ENCODE measurements around the gene MXD1. TPM values are rescaled to one million over a fixed set of nuclear protein-coding genes. Genes with fewer than 3 reads are reported as not detected.

Gene MXD1
- polyA plus RNA-seq, 3 donors = 83.1 to 247 (median 112) TPM

DNA sequence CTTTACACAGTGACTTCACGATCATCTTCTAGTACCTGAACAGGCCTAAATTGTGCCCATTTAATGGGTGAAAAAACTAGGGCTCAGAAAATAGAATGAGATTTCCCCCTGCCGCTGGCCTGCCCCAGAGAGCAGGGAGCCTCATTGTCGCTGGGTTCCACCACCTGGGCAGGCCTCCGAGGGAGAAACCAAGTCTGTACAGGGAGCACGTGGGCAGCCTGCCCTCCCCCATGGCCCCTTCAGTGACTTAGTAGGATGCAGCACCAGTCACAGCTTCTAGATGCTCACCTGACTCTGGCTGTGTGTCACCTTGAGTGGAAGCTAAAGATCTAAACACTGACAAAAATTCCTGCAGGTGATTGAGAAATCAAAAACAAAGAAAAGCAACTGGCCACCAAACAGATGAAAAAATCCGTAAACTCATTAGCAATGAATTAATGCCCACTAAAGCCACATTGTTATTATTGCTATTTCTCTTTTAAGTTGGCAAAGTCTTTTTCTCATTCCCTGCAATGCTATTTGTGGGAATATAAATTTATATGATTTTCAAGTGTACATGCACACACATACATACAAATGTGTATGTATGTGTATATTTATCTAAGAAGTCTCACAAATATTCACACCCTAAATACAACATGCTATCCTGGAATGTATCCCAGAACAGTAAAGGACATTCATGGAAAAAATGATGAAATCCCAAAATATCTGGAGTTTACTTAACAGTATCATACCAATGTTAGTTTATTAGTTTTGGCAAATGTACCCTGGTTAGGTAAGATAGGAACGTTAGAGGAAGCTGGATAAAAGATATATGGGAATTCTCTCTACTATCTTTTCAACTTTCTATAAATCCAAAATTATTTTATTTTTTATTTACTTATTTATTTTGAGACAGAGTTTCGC, 65.2 kb downstream of the MXD1 start:
- Histone ChIP-seq H3K79me2 (ENCODE audit: insufficient read depth, low read length) (no peaks in the 10 kb centered on the region), H2AFZ (ENCODE audit: insufficient read depth, low read depth, low read length, poor library complexity, severe bottlenecking) (no peak overlapping the region), H3K27me3 (ENCODE audit: control insufficient read depth in 2 of 2, insufficient read depth in 2 of 2, low read length in 2 of 2) (no peaks in the 10 kb centered on the region), H3K4me2 (replicated peaks; ENCODE audit: extremely low read depth, low read length, poor library complexity, severe bottlenecking) (no peak overlapping the region), H3K4me3 (replicated peaks in 1 of 3; ENCODE audit: low read depth in 2 of 3, low read length in 3 of 3) (no peak overlapping the region), H4K20me1 (ENCODE audit: insufficient read depth, low read length) (no peaks in the 10 kb centered on the region), H3K4me1 (ENCODE audit: control insufficient read depth in 1 of 2, insufficient read depth in 2 of 2, low read length in 2 of 2) (peaks cover 53 to 62% of the 10 kb centered on the region in 2 donors), H3K9ac (ENCODE audit: insufficient read depth, low read length, poor library complexity, severe bottlenecking) (no peak overlapping the region), H3K9me3 (replicated peaks in 1 of 2; ENCODE audit: control insufficient read depth in 1 of 2, insufficient read depth in 1 of 2, low read length in 2 of 2) (no peaks in the 10 kb centered on the region), H3K27ac (ENCODE audit: low read depth in 1 of 2, low read length in 2 of 2) (peak overlapping the region in 1 of 2 donors; percentile 76), H3K36me3 (replicated peaks in 1 of 2; ENCODE audit: control insufficient read depth in 1 of 2, insufficient read depth in 2 of 2, low read length in 2 of 2) (no peaks in the 10 kb centered on the region)
- H3K4me1 Mint-ChIP-seq = peaks cover 55% of the 10 kb centered on the region
- TF ChIP-seq, protein P1, sequence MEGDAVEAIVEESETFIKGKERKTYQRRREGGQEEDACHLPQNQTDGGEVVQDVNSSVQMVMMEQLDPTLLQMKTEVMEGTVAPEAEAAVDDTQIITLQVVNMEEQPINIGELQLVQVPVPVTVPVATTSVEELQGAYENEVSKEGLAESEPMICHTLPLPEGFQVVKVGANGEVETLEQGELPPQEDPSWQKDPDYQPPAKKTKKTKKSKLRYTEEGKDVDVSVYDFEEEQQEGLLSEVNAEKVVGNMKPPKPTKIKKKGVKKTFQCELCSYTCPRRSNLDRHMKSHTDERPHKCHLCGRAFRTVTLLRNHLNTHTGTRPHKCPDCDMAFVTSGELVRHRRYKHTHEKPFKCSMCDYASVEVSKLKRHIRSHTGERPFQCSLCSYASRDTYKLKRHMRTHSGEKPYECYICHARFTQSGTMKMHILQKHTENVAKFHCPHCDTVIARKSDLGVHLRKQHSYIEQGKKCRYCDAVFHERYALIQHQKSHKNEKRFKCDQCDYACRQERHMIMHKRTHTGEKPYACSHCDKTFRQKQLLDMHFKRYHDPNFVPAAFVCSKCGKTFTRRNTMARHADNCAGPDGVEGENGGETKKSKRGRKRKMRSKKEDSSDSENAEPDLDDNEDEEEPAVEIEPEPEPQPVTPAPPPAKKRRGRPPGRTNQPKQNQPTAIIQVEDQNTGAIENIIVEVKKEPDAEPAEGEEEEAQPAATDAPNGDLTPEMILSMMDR (IDR thresholded peaks at IDR 0.05) = no peak
- WGBS (ENCODE audit: insufficient coverage) = 96% methylated on average over 4 of the region's 8 CpGs
- H3K36me3 Mint-ChIP-seq = peaks cover 2 to 8% of the 10 kb centered on the region in 2 donors
- intact Hi-C loops (cut with micrococcal nuclease) = loop anchor here (5.0 to 10.0 kb wide), 2 partner anchors 32 to 55 kb away; no protein-coding TSS in a partner anchor
- H3K27me3 Mint-ChIP-seq (ENCODE audit: low read depth in 3 of 3) = peaks cover 0 to 1% (median 1%) of the 10 kb centered on the region in 3 donors
- DNase-seq = no peak
- H3K4me3 Mint-ChIP-seq = no peak overlapping the region
- peak overlapping the region in 6 of 7 donors; percentile 60 to 95 (median 94) for H3K27ac Mint-ChIP-seq
- peaks cover 0 to 6% (median 2%) of the 10 kb centered on the region in 7 donors for H3K9me3 Mint-ChIP-seq

DNA sequence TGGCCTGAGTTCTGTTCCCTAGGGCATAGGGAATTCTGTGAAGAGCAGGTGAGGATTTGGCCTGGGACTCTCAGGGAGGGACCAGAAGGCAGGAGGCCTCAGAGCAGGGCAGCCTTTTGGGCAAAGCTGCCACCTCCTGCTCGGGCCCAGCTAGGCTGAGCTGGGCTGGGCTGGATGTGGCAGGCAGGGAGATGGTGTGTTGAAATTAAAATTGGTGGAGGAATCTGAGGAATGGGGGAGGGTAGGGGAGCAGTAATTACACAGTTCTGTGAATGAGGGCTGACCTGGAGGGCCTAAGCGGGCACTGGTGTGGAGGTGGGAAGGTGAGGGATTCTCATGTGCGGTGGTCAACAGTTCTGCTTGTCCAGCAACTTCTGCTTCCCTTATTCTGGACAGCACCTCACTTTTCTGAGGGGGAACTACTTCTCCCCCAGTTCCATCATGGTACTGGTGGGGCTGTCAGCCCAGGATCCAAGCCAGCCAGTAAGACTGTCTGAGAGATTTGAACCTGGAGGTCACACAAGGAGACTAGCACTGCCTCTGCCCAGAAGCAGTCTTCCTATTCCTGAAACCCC, 68.6 kb downstream of the MXD1 start:
- H3K27ac ChIP-seq (ENCODE audit: low read depth in 1 of 2, low read length in 2 of 2) = peak overlapping the region in 1 of 2 donors; percentile 55
- H3K79me2 ChIP-seq (ENCODE audit: insufficient read depth, low read length) = no peaks in the 10 kb centered on the region
- H3K4me3 ChIP-seq (replicated peaks in 1 of 3; ENCODE audit: low read depth in 2 of 3, low read length in 3 of 3) = no peak overlapping the region
- intact Hi-C loops (cut with micrococcal nuclease) = no loop called here
- no peaks in the 10 kb centered on the region for H4K20me1 ChIP-seq (ENCODE audit: insufficient read depth, low read length)
- H3K4me2 ChIP-seq (replicated peaks; ENCODE audit: extremely low read depth, low read length, poor library complexity, severe bottlenecking) = no peak overlapping the region
- Mint-ChIP-seq H3K36me3 (peaks cover 4 to 5% of the 10 kb centered on the region in 2 donors), H3K9me3 (peaks cover 0 to 8% (median 4%) of the 10 kb centered on the region in 7 donors), H3K4me3 (no peak overlapping the region), H3K27me3 (ENCODE audit: low read depth in 3 of 3) (peaks cover 0 to 2% (median 0%) of the 10 kb centered on the region in 3 donors), H3K4me1 (peaks cover 45% of the 10 kb centered on the region), H3K27ac (peak overlapping the region; percentile 62 to 95 (median 79))
- H3K27me3 ChIP-seq (ENCODE audit: control insufficient read depth in 2 of 2, insufficient read depth in 2 of 2, low read length in 2 of 2) = no peaks in the 10 kb centered on the region
- no peaks in the 10 kb centered on the region for H3K9me3 ChIP-seq (replicated peaks in 1 of 2; ENCODE audit: control insufficient read depth in 1 of 2, insufficient read depth in 1 of 2, low read length in 2 of 2)
- no peak overlapping the region for H3K9ac ChIP-seq (ENCODE audit: insufficient read depth, low read length, poor library complexity, severe bottlenecking)
- 50% methylated on average over 2 of the region's 3 CpGs for WGBS (ENCODE audit: insufficient coverage)
- H3K4me1 ChIP-seq (ENCODE audit: control insufficient read depth in 1 of 2, insufficient read depth in 2 of 2, low read length in 2 of 2) = peaks cover 42 to 47% of the 10 kb centered on the region in 2 donors
- peak in 2 of 3 donors; percentile 52 to 60 for DNase-seq
- no peaks in the 10 kb centered on the region for H3K36me3 ChIP-seq (replicated peaks in 1 of 2; ENCODE audit: control insufficient read depth in 1 of 2, insufficient read depth in 2 of 2, low read length in 2 of 2)
- no peak overlapping the region for H2AFZ ChIP-seq (ENCODE audit: insufficient read depth, low read depth, low read length, poor library complexity, severe bottlenecking)
- TF ChIP-seq, protein P1 (IDR thresholded peaks at IDR 0.05) = no peak

All from CD14-positive monocyte (primary cell).